Stimulated activated CD8-positive, alpha-beta memory T cell treated with anti-CD3 and anti-CD28 coated beads, Interleukin-4, amount 100 ng/mL, for 1 hour (primary cell): ENCODE measurements around the gene MAGOHB.

ENCODE experiments used
- DNase-seq, 2 donors: peaks; one replicate each; pipeline ENCODE4 v3.0.0-alpha.2; 2020; ENCODE audit warnings: low read depth in 2 of 2, low spot score in 1 of 2

The MAGOHB gene

DNA sequence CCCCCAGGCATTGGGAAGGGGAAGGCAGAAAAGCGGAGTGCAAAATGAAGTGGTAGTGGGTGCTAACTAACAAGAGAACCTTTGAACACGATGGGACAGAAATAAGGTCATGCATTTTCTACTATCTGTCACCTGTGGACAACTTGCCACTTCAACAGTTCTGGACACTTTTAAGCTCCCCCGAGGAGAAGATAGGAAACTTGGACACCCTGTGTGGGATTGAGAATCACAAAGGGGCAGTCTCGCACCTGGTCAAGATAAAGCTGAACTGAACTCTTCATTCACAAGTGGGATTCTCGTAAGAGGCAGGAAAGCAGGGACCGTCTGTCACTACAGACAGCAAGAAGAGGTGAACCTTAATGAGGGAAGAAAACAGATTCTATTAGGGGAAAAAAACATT lies 56.1 kb downstream of the MAGOHB start:
- DNase-seq = no peak

DNA sequence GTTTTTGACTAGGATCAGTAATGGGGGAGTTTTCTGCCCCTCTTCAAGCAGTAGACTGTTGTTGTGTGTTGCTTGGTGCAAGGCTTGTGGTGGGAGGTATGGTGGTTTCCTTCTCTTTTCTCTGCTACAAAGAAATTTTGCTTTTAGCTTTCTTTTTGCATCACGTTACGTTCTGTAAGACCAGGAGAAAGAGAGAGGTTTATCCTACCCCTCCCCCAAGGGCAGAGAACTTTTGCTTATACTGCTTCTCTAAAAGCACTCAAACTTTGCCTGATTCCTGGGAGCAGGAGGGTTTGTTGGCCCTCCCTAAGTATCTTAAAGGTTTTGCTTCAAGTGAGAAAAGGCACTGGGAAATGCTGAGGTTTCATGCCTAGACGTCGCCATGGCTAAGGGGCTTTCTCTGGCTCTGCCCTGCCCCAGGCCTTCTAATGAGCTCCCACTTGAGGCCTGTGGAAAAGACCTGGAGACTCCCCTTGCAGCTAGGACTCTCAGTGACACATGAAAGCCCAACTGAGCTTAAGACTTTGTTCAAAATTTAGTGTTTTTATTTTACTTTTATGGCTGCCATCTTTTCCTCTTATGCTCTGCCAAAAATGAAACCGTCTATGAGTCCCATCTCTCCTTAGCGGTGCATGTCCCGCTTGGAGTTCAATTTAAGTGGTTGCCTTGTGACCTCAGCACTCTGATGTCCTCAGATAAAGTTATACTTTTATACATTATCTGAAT lies 58.5 kb downstream of the MAGOHB start:
- no peak for DNase-seq

DNA sequence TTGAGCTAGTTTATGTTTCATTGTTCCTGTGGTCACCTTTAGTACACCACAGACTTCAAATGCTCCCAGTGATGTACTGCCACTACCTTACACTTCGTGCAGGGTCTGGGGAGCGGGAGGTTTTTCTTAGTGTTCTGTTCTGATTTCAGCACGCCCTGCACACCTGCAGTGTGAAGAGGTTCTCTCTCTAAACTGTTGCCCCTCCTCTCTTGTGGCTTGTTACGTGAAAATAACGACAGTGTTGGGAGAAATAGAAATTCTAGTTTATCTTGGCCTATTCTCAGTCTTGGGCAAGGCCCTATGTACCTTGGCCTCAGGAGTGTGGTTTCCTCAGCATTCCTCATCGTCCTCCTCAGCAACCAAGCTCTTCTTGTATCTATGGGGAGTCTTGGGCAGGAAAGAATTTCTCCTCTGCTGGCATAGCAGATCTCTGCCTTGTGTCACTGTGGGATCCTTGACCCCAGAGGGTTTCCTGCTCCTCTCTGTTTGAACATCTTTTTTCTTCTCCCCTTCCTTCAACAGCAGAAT lies 59.1 kb downstream of the MAGOHB start:
- DNase-seq = no peak
